Inflammatory macrophage (primary cell): ENCODE measurements around the gene LRMDA.
"Not testable (repeated sequence)": the region's sequence is repeated elsewhere in the genome, so short reads cannot be mapped to it uniquely, and the experiment has no call there.

Source experiments
- DNase-seq, 2 donors: peaks; one replicate each; pipeline ENCODE4 v3.0.0-alpha.2; 2020 to 2022

Gene LRMDA

GRCh38 chr10:76148217-76148616 is 716.8 kb downstream of the LRMDA start:
- not testable (repeated sequence) for DNase-seq

GRCh38 chr10:76149182-76149581 is 717.8 kb downstream of the LRMDA start:
- no peak for DNase-seq

GRCh38 chr10:76149602-76150138 is 718.2 kb downstream of the LRMDA start:
- no peak for DNase-seq

GRCh38 chr10:76150139-76150875 is 718.9 kb downstream of the LRMDA start:
- DNase-seq: no peak

GRCh38 chr10:76150876-76151288 is 719.5 kb downstream of the LRMDA start:
- DNase-seq: no peak

GRCh38 chr10:76152186-76152585 is 720.8 kb downstream of the LRMDA start:
- no peak for DNase-seq

- no peak for DNase-seq
Observed at GRCh38 chr10:76155961-76156360, 724.5 kb downstream of the LRMDA start.

- DNase-seq: no peak
Observed at GRCh38 chr10:76160446-76161300, 729.2 kb downstream of the LRMDA start.

- no peak for DNase-seq
Observed at GRCh38 chr10:76161301-76161582, 729.8 kb downstream of the LRMDA start.

- no peak for DNase-seq
Observed at GRCh38 chr10:76168437-76168836, 737.0 kb downstream of the LRMDA start.

GRCh38 chr10:76169246-76169645 is 737.8 kb downstream of the LRMDA start:
- DNase-seq: no peak

- no peak for DNase-seq
Observed at GRCh38 chr10:76172020-76172419, 740.6 kb downstream of the LRMDA start.

GRCh38 chr10:76175533-76176165 is 744.2 kb downstream of the LRMDA start:
- DNase-seq: no peak

GRCh38 chr10:76176166-76176550 is 744.7 kb downstream of the LRMDA start:
- DNase-seq: no peak

- DNase-seq: no peak
Observed at GRCh38 chr10:76177936-76178335, 746.5 kb downstream of the LRMDA start.

GRCh38 chr10:76178532-76179292 is 747.3 kb downstream of the LRMDA start:
- no peak for DNase-seq

GRCh38 chr10:76179806-76180205 is 748.4 kb downstream of the LRMDA start:
- no peak for DNase-seq

- no peak for DNase-seq
Observed at GRCh38 chr10:76184647-76185046, 753.2 kb downstream of the LRMDA start.

GRCh38 chr10:76185471-76186301 is 754.3 kb downstream of the LRMDA start:
- DNase-seq: no peak

- no peak for DNase-seq
Observed at GRCh38 chr10:76188216-76188615, 756.8 kb downstream of the LRMDA start.

- DNase-seq: no peak
Observed at GRCh38 chr10:76190634-76191270, 759.3 kb downstream of the LRMDA start.
